GM23338 (cell line): ENCODE measurements around the gene STX1A. TPM values are rescaled to one million over a fixed set of nuclear protein-coding genes. Genes with fewer than 3 reads are reported as not detected.
A peak's percentile ranks its signal among the peaks of the same experiment; 100 is the strongest.

Experiments
- ATAC-seq: fragments of 200-7000 bp; cut with Tn5 transposase; 3 replicates; pipeline ENCODE4 v1.9.1; 2020
- DNase-seq: peaks from one replicate; pipeline ENCODE4 v3.0.0-alpha.2; 2015; ENCODE audit warnings: low spot score
- H2AFZ ChIP-seq: fragments of 200-600 bp; sonication (generic); 2 replicates; pipeline ENCODE4 v1.8.0; 2016; ENCODE audit warnings: antibody characterized with exemption, mild to moderate bottlenecking, moderate library complexity
- H3F3A ChIP-seq: fragments of 200-600 bp; sonication (generic); replicated peaks from 2 replicates; pipeline ENCODE4 v1.8.0; 2017; ENCODE audit warnings: antibody characterized with exemption, mixed run types, low read depth
- H3K27ac ChIP-seq: fragments of 200-600 bp; sonication (generic); 2 replicates; pipeline ENCODE4 v1.6.1; 2016; ENCODE audit warnings: low read depth
- H3K27me3 ChIP-seq: fragments of 200-600 bp; sonication (generic); 2 replicates; pipeline ENCODE4 v1.8.0; 2016; ENCODE audit warnings: mild to moderate bottlenecking, mixed run types, moderate library complexity; ENCODE audit not compliant: insufficient read depth
- H3K36me3 ChIP-seq: fragments of 200-600 bp; sonication (generic); 2 replicates; pipeline ENCODE4 v1.8.0; 2016; ENCODE audit warnings: mild to moderate bottlenecking; ENCODE audit not compliant: insufficient read depth
- H3K4me1 ChIP-seq: fragments of 200-600 bp; sonication (generic); 2 replicates; pipeline ENCODE4 v1.8.0; 2016; ENCODE audit warnings: mild to moderate bottlenecking, moderate library complexity; ENCODE audit not compliant: insufficient read depth
- H3K4me2 ChIP-seq: fragments of 200-600 bp; sonication (generic); 2 replicates; pipeline ENCODE4 v1.7.1; 2017; ENCODE audit warnings: mixed run types
- H3K4me3 ChIP-seq: fragments of 200-600 bp; sonication (generic); 2 replicates; pipeline ENCODE4 v1.6.1; 2016; ENCODE audit warnings: mixed run types
- H3K79me2 ChIP-seq: fragments of 200-600 bp; sonication (generic); replicated peaks from 2 replicates; pipeline ENCODE4 v1.8.0; 2017; ENCODE audit warnings: mild to moderate bottlenecking; ENCODE audit not compliant: insufficient read depth
- H3K9me2 ChIP-seq: fragments of 200-600 bp; sonication (generic); 2 replicates; pipeline ENCODE4 v1.8.0; 2017; ENCODE audit not compliant: insufficient read depth
- H4K20me1 ChIP-seq: fragments of 200-600 bp; sonication (generic); replicated peaks from 2 replicates; pipeline ENCODE4 v1.8.0; 2017; ENCODE audit warnings: mild to moderate bottlenecking; ENCODE audit not compliant: insufficient read depth
- H3K27ac Mint-ChIP-seq: 2 replicates; pipeline ENCODE4 v1.8.0; 2020; ENCODE audit warnings: inconsistent platforms, mild to moderate bottlenecking, moderate library complexity, mixed read lengths
- H3K27me3 Mint-ChIP-seq: 3 replicates; pipeline ENCODE4 v1.8.0; 2022; ENCODE audit warnings: low read depth, mild to moderate bottlenecking, moderate library complexity, mixed read lengths, inconsistent platforms; ENCODE audit not compliant: insufficient read depth, poor library complexity
- H3K36me3 Mint-ChIP-seq: 3 replicates; pipeline ENCODE4 v1.8.0; 2021; ENCODE audit warnings: low read depth, mild to moderate bottlenecking, inconsistent platforms, moderate library complexity, mixed read lengths
- H3K4me1 Mint-ChIP-seq: 3 replicates; pipeline ENCODE4 v1.8.0; 2020; ENCODE audit warnings: mild to moderate bottlenecking, inconsistent platforms, mixed read lengths
- H3K4me3 Mint-ChIP-seq: 3 replicates; pipeline ENCODE4 v1.8.0; 2021; ENCODE audit warnings: moderate library complexity, mild to moderate bottlenecking, inconsistent platforms, mixed read lengths
- H3K9me3 Mint-ChIP-seq: 3 replicates; pipeline ENCODE4 v1.8.0; 2020; ENCODE audit warnings: moderate library complexity, mild to moderate bottlenecking, inconsistent platforms, mixed read lengths
- CREB1 ChIP-seq: fragments of 250-450 bp; sonication (Bioruptor Pico); IDR thresholded peaks from 2 replicates; pipeline ENCODE4 v1.5.0; 2020; ENCODE audit warnings: low read depth, mild to moderate bottlenecking, moderate library complexity
- EZH2 ChIP-seq: fragments of 200-600 bp; sonication (generic); IDR thresholded peaks from one replicate; pipeline ENCODE4 v1.8.0; 2017; ENCODE audit warnings: antibody characterized with exemption, mild to moderate bottlenecking, low read depth; ENCODE audit not compliant: unreplicated experiment
- JUNB ChIP-seq: IDR thresholded peaks from one replicate; pipeline ENCODE4 v1.6.1; 2016; ENCODE audit warnings: antibody characterized with exemption; ENCODE audit not compliant: unreplicated experiment
- NANOG ChIP-seq: IDR thresholded peaks from 2 replicates; pipeline ENCODE4 v1.6.1; 2016; ENCODE audit warnings: antibody characterized with exemption, borderline replicate concordance
- POLR2AphosphoS5 ChIP-seq: IDR thresholded peaks from 2 replicates; pipeline ENCODE4 v1.6.1; 2016; ENCODE audit warnings: antibody characterized with exemption, low read depth
- STAT1 ChIP-seq: IDR thresholded peaks from one replicate; pipeline ENCODE4 v1.6.1; 2016; ENCODE audit warnings: antibody characterized with exemption; ENCODE audit not compliant: unreplicated experiment
- ZNF114 ChIP-seq: fragments of 250-450 bp; sonication (Bioruptor Pico); IDR thresholded peaks from 2 replicates; pipeline ENCODE4 v1.5.0; 2020; ENCODE audit warnings: mild to moderate bottlenecking, moderate library complexity
- polyA plus RNA-seq: library from polyadenylated mRNA; unstranded; fragments of >200 nt; fragmentation: Nextera tagmentation; extraction: Ambion mirVana; gene quantifications from 2 replicates; pipeline ENCODE4 v1.2.1, GENCODE V29; 2016
- total RNA-seq: library from RNA; depleted of rRNA; stranded (reverse); fragments of >200 nt; shearing (Covaris generic); gene quantifications from 2 replicates; pipeline ENCODE4 v1.2.3, GENCODE V29; 2014
- TF ChIP-seq, protein P1 (sequence below): IDR thresholded peaks from 2 replicates; pipeline ENCODE4 v1.6.1; 2016; ENCODE audit warnings: antibody characterized with exemption
- TF ChIP-seq, protein P2 (sequence below), 2 experiments: fragments of 200-600 bp in 1 of 2; sonication (generic) in 1 of 2; conservative IDR thresholded peaks; 2 replicates each; pipeline versions ENCODE4 v1.5.1 to v1.6.1; 2016 to 2017; ENCODE audit warnings: antibody characterized with exemption in 2 of 2, low read depth in 2 of 2, mild to moderate bottlenecking in 2 of 2, moderate library complexity in 1 of 2

STX1A gene
- total and polyA plus RNA-seq, 2 experiments from 2014 or later, result 9.1 to 19.8 TPM

DNA sequence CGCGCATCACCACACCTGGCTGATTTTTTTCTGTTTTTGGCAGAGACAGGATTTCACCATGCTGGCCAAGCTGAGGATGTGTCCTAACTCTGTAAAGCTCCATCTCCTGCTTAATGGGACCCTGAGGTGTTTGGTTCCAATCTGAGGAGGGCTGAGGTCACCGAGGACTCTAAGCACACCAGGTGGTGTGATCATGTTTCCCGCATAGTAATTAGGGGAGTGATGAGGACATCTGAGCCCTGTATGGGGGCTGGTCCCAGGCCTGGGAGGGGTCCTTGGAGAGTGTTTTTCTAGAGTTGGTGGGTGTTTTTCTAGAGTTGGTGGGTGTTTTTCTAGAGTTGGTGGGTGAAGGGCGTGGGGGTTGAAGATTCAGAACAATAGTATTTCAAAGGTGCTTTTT lies 22.1 kb upstream of the STX1A start:
- Histone ChIP-seq H3K4me3 (0 out of 2 replicates have a peak overlapping the region, but pooled peaks have one; percentile 44), H4K20me1 (peaks cover 9% of the 10 kb centered on the region), H3K27ac (no peak overlapping the region), H2AFZ (no peak overlapping the region), H3K4me1 (peaks cover 31% of the 10 kb centered on the region), H3K36me3 (no peaks in the 10 kb centered on the region), H3K4me2 (peak overlapping the region; percentile 79), H3K27me3 (peaks cover 35% of the 10 kb centered on the region), H3F3A (peaks cover 8% of the 10 kb centered on the region), H3K79me2 (no peaks in the 10 kb centered on the region; the same call in 1 of the 2 replicates), H3K9me2 (no peaks in the 10 kb centered on the region)
- peaks cover 1% of the 10 kb centered on the region for H3K36me3 Mint-ChIP-seq
- TF ChIP-seq, protein P1, sequence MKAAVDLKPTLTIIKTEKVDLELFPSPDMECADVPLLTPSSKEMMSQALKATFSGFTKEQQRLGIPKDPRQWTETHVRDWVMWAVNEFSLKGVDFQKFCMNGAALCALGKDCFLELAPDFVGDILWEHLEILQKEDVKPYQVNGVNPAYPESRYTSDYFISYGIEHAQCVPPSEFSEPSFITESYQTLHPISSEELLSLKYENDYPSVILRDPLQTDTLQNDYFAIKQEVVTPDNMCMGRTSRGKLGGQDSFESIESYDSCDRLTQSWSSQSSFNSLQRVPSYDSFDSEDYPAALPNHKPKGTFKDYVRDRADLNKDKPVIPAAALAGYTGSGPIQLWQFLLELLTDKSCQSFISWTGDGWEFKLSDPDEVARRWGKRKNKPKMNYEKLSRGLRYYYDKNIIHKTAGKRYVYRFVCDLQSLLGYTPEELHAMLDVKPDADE, result 0 out of 2 replicates have a peak, but pooled peaks have one; percentile 19
- TF ChIP-seq POLR2AphosphoS5 (peak; percentile 75), CREB1 (CRISPR knock-in tag) (0 out of 2 replicates have a peak, but pooled peaks have one; percentile 9), NANOG (peak; percentile 62; the same call in 1 of the 2 replicates), JUNB (no peak)
- H3K4me1 Mint-ChIP-seq, result peaks cover 38% of the 10 kb centered on the region
- H3K4me3 Mint-ChIP-seq, result peak overlapping the region; percentile 35; the same call in 2 of the 3 replicates
- H3K9me3 Mint-ChIP-seq, result no peaks in the 10 kb centered on the region
- ATAC-seq (peak; percentile 14), DNase-seq (peak; percentile 81)
- peaks cover 33% of the 10 kb centered on the region for H3K27me3 Mint-ChIP-seq
- H3K27ac Mint-ChIP-seq, result peak overlapping the region; percentile 98

DNA sequence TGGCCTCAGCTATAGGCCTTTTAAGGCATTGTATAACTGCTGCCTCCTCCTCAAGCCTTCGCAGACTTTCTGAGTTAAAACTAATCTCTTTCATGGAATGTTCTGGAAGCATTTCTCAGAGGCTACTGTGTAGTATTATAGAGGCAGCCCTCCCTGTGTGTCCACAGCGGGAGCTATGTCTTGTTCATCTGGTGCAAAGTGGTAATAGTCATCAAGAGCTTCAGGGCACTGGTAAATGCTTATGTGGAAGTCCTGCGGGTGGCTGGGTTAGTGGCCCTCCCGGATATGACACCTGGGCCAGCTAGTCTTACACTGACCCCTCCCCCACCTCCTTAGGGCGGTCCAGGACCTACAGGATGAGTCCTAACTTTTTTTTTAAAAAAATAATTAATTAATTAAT lies 21.3 kb upstream of the STX1A start:
- Histone ChIP-seq H3K36me3 (0 out of 2 replicates have a peak, but pooled peaks cover 3% of the 10 kb centered on the region), H3K4me3 (no peak overlapping the region), H3K4me2 (peak overlapping the region; percentile 67), H3K9me2 (no peaks in the 10 kb centered on the region), H3K27ac (no peak overlapping the region; the same call in 1 of the 2 replicates), H2AFZ (no peak overlapping the region), H3K4me1 (peaks cover 31% of the 10 kb centered on the region), H3F3A (peaks cover 8% of the 10 kb centered on the region), H3K27me3 (peaks cover 35% of the 10 kb centered on the region), H4K20me1 (peaks cover 13% of the 10 kb centered on the region), H3K79me2 (no peaks in the 10 kb centered on the region; the same call in 1 of the 2 replicates)
- H3K4me1 Mint-ChIP-seq, result peaks cover 38% of the 10 kb centered on the region
- peak overlapping the region; percentile 42; the same call in 2 of the 3 replicates for H3K4me3 Mint-ChIP-seq
- no peak overlapping the region for H3K27ac Mint-ChIP-seq
- peaks cover 8% of the 10 kb centered on the region for H3K36me3 Mint-ChIP-seq
- peaks cover 33% of the 10 kb centered on the region for H3K27me3 Mint-ChIP-seq
- TF ChIP-seq NANOG, result no peak
- no peak for TF ChIP-seq STAT1
- no peak for TF ChIP-seq ZNF114
- TF ChIP-seq CREB1 (CRISPR knock-in tag), result no peak
- TF ChIP-seq, protein P1, result no peak
- no peak for TF ChIP-seq JUNB
- TF ChIP-seq EZH2, result no peak
- TF ChIP-seq, protein P2, sequence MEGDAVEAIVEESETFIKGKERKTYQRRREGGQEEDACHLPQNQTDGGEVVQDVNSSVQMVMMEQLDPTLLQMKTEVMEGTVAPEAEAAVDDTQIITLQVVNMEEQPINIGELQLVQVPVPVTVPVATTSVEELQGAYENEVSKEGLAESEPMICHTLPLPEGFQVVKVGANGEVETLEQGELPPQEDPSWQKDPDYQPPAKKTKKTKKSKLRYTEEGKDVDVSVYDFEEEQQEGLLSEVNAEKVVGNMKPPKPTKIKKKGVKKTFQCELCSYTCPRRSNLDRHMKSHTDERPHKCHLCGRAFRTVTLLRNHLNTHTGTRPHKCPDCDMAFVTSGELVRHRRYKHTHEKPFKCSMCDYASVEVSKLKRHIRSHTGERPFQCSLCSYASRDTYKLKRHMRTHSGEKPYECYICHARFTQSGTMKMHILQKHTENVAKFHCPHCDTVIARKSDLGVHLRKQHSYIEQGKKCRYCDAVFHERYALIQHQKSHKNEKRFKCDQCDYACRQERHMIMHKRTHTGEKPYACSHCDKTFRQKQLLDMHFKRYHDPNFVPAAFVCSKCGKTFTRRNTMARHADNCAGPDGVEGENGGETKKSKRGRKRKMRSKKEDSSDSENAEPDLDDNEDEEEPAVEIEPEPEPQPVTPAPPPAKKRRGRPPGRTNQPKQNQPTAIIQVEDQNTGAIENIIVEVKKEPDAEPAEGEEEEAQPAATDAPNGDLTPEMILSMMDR (conservative IDR thresholded peaks at IDR 0.05; ENCODE audit: low read depth in 2 of 2), result no peak
- no peak for TF ChIP-seq POLR2AphosphoS5
- H3K9me3 Mint-ChIP-seq, result no peaks in the 10 kb centered on the region
- no peak for ATAC-seq
- DNase-seq, result peak; percentile 72
